ENCODE results near the gene ACOT12. TPM values are rescaled to one million over a fixed set of nuclear protein-coding genes. Genes with fewer than 3 reads are reported as not detected.

Gene ACOT12
- polyA plus RNA-seq, 2 of the 4 experiments (the other 2 are of a cell fraction), result 0.08 TPM; not detected in 1

DNA sequence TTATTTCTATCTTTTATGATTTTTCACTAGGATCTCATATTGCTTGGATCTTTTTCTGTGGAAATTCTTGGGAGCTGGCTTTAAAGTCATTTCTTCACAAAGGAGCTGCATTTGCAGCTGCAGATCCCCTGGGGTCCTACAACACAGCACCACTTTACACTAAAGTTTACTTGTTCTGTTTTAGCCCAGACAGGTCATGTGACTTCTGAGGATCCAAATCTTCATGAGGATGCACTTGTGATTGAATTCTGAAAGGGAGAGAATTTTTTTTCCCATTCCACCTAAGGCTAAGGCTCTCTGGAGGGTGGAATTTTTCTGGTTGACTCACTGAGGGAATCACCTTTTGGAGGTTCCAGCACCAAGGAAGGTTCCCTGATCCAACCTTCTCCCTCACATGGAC is 43.4 kb downstream of the ACOT12 start:
- POLR2A ChIA-PET, result no interaction called here
- H3K4me2 ChIP-seq, result no peak overlapping the region
- TF ChIP-seq, protein P1, sequence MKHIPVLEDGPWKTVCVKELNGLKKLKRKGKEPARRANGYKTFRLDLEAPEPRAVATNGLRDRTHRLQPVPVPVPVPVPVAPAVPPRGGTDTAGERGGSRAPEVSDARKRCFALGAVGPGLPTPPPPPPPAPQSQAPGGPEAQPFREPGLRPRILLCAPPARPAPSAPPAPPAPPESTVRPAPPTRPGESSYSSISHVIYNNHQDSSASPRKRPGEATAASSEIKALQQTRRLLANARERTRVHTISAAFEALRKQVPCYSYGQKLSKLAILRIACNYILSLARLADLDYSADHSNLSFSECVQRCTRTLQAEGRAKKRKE (CRISPR knock-in tag; IDR thresholded peaks at IDR 0.05; ENCODE audit: low read depth), result no peak
- TF ChIP-seq ZSCAN20 (CRISPR knock-in tag; IDR thresholded peaks at IDR 0.05), result no peak
- no peak for TF ChIP-seq KDM5A (IDR thresholded peaks at IDR 0.05)
- TF ChIP-seq CBX8 (IDR thresholded peaks at IDR 0.05), result no peak
- TF ChIP-seq TP53 (CRISPR knock-in tag; IDR thresholded peaks at IDR 0.05), result no peak
- no peak for TF ChIP-seq BCL3 (IDR thresholded peaks at IDR 0.05)
- no peak for TF ChIP-seq TFCP2L1 (CRISPR knock-in tag; IDR thresholded peaks at IDR 0.05)
- no peak for TF ChIP-seq GATA3 (IDR thresholded peaks at IDR 0.05; ENCODE audit: borderline replicate concordance)
- TF ChIP-seq SMC3 (IDR thresholded peaks at IDR 0.05), result no peak
- TF ChIP-seq CBX2 (IDR thresholded peaks at IDR 0.05; ENCODE audit: borderline replicate concordance, low read depth), result no peak
- TF ChIP-seq EHMT2 (IDR thresholded peaks at IDR 0.05; ENCODE audit: low read depth), result no peak
- no peak for TF ChIP-seq MAZ (IDR thresholded peaks at IDR 0.05; ENCODE audit: borderline replicate concordance, low read depth, low read length)
- TF ChIP-seq POLR2AphosphoS2 (conservative IDR thresholded peaks at IDR 0.05; ENCODE audit: low read length), result no peak
- no peak for TF ChIP-seq ELK1 (IDR thresholded peaks at IDR 0.05; ENCODE audit: low read depth, low read length)
- no peak for TF ChIP-seq JUN (IDR thresholded peaks at IDR 0.05)
- no peak for TF ChIP-seq RAD21 (conservative IDR thresholded peaks at IDR 0.05 in 1 of 2, IDR thresholded peaks at IDR 0.05 in 1 of 2)
- no peak for TF ChIP-seq HOXA7 (CRISPR knock-in tag; IDR thresholded peaks at IDR 0.05)
- no peak for TF ChIP-seq POLR2A (IDR thresholded peaks at IDR 0.05; ENCODE audit: low read length)
- no peak for TF ChIP-seq ZFP36 (IDR thresholded peaks at IDR 0.05; ENCODE audit: borderline replicate concordance, partially characterized antibody)
- no peak for TF ChIP-seq FOSL2 (IDR thresholded peaks at IDR 0.05)
- no peak for TF ChIP-seq FOSL2 (CRISPR knock-in tag; IDR thresholded peaks at IDR 0.05)
- CTCF ChIA-PET, result interaction anchor here (1.1 kb wide), 1 partner anchor 23 kb away, joined by 3 read pairs; no protein-coding TSS in a partner anchor
- no peaks in the 10 kb centered on the region for H3K9me3 ChIP-seq
- H3K4me1 ChIP-seq, result 0 out of 3 replicates have a peak, but pooled peaks cover 3% of the 10 kb centered on the region
- ATAC-seq, result no peak
- no peak for FAIRE-seq
- DNase-seq (ENCODE audit: low read depth in 1 of 2, low spot score in 1 of 2), result no peak
- no peak overlapping the region for H3K4me3 ChIP-seq
- H3K27ac ChIP-seq, result no peak overlapping the region

DNA sequence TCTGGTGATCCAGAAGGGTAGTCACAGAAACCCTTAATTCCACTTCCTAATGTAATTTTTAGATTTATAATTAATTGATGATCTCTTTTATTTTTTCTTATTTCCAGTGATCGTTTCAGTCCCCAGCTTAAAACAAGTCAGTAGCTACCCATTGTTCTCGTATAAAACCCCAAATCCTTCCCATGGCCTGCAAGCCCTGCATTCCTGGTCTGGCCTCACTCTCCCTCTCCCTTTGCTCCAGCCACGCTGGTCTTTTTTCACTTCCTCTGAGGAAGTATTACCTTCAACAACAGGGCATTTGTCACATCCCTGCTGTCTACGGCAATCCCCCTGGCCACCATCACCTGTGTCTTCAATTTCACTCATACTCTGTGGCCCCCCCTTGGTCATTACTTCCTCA is 44.8 kb downstream of the ACOT12 start:
- no peak overlapping the region for H3K4me3 ChIP-seq
- DNase-seq (ENCODE audit: low read depth in 1 of 2, low spot score in 1 of 2) (no peak), ATAC-seq (no peak), FAIRE-seq (no peak)
- 0 out of 3 replicates have a peak, but pooled peaks cover 3% of the 10 kb centered on the region for H3K4me1 ChIP-seq
- no peak overlapping the region for H3K27ac ChIP-seq
- CTCF ChIA-PET, result interaction anchor here (1.1 kb wide), 2 partner anchors 9 to 15 kb away, joined by 3 to 5 read pairs; no protein-coding TSS in a partner anchor
- POLR2A ChIA-PET, result no interaction called here
- H3K4me2 ChIP-seq, result no peak overlapping the region
- H3K9me3 ChIP-seq, result no peaks in the 10 kb centered on the region
- WGBS (ENCODE audit: missing lambda C conversion rate), result 65% methylated on average over 4 of the region's 4 CpGs
- TF ChIP-seq CEBPB (IDR thresholded peaks at IDR 0.05) (no peak), HOXB13 (CRISPR knock-in tag; IDR thresholded peaks at IDR 0.05; ENCODE audit: low read depth) (no peak), MYC (IDR thresholded peaks at IDR 0.05; ENCODE audit: borderline replicate concordance, low read length) (no peak), RARB (CRISPR knock-in tag; IDR thresholded peaks at IDR 0.05) (no peak), HMGXB4 (CRISPR knock-in tag; IDR thresholded peaks at IDR 0.05; ENCODE audit: borderline replicate concordance) (no peak), TP53 (CRISPR knock-in tag; IDR thresholded peaks at IDR 0.05) (no peak), ELK1 (IDR thresholded peaks at IDR 0.05; ENCODE audit: low read depth, low read length) (no peak), FOSL2 (IDR thresholded peaks at IDR 0.05) (no peak), FOSL2 (CRISPR knock-in tag; IDR thresholded peaks at IDR 0.05) (no peak)
- TF ChIP-seq, protein P2, sequence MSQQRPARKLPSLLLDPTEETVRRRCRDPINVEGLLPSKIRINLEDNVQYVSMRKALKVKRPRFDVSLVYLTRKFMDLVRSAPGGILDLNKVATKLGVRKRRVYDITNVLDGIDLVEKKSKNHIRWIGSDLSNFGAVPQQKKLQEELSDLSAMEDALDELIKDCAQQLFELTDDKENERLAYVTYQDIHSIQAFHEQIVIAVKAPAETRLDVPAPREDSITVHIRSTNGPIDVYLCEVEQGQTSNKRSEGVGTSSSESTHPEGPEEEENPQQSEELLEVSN (IDR thresholded peaks at IDR 0.05; ENCODE audit: borderline replicate concordance, low read depth), result no peak
- TF ChIP-seq, protein P3, sequence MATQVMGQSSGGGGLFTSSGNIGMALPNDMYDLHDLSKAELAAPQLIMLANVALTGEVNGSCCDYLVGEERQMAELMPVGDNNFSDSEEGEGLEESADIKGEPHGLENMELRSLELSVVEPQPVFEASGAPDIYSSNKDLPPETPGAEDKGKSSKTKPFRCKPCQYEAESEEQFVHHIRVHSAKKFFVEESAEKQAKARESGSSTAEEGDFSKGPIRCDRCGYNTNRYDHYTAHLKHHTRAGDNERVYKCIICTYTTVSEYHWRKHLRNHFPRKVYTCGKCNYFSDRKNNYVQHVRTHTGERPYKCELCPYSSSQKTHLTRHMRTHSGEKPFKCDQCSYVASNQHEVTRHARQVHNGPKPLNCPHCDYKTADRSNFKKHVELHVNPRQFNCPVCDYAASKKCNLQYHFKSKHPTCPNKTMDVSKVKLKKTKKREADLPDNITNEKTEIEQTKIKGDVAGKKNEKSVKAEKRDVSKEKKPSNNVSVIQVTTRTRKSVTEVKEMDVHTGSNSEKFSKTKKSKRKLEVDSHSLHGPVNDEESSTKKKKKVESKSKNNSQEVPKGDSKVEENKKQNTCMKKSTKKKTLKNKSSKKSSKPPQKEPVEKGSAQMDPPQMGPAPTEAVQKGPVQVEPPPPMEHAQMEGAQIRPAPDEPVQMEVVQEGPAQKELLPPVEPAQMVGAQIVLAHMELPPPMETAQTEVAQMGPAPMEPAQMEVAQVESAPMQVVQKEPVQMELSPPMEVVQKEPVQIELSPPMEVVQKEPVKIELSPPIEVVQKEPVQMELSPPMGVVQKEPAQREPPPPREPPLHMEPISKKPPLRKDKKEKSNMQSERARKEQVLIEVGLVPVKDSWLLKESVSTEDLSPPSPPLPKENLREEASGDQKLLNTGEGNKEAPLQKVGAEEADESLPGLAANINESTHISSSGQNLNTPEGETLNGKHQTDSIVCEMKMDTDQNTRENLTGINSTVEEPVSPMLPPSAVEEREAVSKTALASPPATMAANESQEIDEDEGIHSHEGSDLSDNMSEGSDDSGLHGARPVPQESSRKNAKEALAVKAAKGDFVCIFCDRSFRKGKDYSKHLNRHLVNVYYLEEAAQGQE (IDR thresholded peaks at IDR 0.05), result no peak
